ENCODE data around the gene IFTAP. TPM values are rescaled to one million over a fixed set of nuclear protein-coding genes. Genes with fewer than 3 reads are reported as not detected.

Gene IFTAP
- total RNA-seq, 4 donors from 2014 or later = 23.3 to 46.5 (median 26.1) TPM

DNA sequence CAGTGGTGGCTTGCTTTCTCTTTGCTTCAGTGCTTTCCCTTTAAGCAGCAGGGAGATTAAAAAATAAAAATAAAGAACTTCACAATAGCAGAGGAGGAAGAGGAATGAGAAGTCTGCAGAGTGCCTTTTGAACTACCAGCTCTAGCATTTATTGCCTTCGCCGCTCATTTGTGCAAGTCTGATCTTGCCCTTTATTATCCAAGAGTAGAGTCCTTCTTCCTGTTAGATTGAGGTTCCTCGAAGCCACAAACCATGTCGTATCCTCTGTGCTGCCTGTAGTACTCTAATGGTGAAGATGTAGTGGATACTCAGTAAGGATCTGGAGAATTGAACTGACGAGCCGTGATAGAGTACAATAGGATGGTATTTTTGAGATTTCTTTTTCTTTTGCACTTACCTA lies 105.0 kb downstream of the IFTAP start:
- intact Hi-C loops (cut with DNase I) = no loop called here
- Histone ChIP-seq H3K4me3 (no peak overlapping the region), H3K4me1 (no peaks in the 10 kb centered on the region), H3K27me3 (peaks cover 0 to 5% (median 0%) of the 10 kb centered on the region in 4 donors), H3K36me3 (no peaks in the 10 kb centered on the region), H3K27ac (replicated peaks in 1 of 4) (no peak overlapping the region), H3K9me3 (no peaks in the 10 kb centered on the region)
- DNase-seq (ENCODE audit: extremely low spot score) = peak; percentile 50
- no peak for TF ChIP-seq POLR2A (IDR thresholded peaks at IDR 0.05; ENCODE audit: low read depth)
- TF ChIP-seq, protein P1, sequence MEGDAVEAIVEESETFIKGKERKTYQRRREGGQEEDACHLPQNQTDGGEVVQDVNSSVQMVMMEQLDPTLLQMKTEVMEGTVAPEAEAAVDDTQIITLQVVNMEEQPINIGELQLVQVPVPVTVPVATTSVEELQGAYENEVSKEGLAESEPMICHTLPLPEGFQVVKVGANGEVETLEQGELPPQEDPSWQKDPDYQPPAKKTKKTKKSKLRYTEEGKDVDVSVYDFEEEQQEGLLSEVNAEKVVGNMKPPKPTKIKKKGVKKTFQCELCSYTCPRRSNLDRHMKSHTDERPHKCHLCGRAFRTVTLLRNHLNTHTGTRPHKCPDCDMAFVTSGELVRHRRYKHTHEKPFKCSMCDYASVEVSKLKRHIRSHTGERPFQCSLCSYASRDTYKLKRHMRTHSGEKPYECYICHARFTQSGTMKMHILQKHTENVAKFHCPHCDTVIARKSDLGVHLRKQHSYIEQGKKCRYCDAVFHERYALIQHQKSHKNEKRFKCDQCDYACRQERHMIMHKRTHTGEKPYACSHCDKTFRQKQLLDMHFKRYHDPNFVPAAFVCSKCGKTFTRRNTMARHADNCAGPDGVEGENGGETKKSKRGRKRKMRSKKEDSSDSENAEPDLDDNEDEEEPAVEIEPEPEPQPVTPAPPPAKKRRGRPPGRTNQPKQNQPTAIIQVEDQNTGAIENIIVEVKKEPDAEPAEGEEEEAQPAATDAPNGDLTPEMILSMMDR (IDR thresholded peaks at IDR 0.05) = no peak
- no peak for TF ChIP-seq POLR2AphosphoS5 (IDR thresholded peaks at IDR 0.05)
- no peak for TF ChIP-seq EP300 (IDR thresholded peaks at IDR 0.05)
- 89% methylated on average over 6 of the region's 6 CpGs for WGBS

DNA sequence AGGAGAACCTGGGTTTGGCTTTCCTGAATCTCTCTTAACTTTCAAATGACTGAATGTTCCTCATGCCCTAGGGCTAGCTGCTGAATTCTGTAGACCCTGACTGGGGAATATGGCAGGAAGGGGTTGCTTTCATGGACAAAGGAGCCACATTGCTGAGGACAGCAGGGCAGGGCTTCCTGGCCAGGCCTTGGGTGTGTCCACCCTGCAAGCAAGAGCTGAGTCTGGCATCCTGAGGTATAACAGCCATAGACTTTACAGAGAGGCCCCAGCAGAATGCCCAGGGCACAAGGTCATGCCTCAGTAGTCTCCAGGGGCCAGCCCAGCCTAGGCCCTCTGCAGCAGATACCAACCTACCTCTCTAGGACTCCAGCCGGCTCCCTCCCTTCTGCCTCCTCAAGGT lies 105.9 kb downstream of the IFTAP start:
- Histone ChIP-seq H3K4me1 (no peaks in the 10 kb centered on the region), H3K27me3 (peaks cover 0 to 5% (median 0%) of the 10 kb centered on the region in 4 donors), H3K4me3 (no peak overlapping the region), H3K36me3 (no peaks in the 10 kb centered on the region), H3K9me3 (no peaks in the 10 kb centered on the region), H3K27ac (replicated peaks in 1 of 4) (no peak overlapping the region)
- TF ChIP-seq POLR2A (IDR thresholded peaks at IDR 0.05; ENCODE audit: low read depth) (no peak), EP300 (IDR thresholded peaks at IDR 0.05) (no peak), POLR2AphosphoS5 (IDR thresholded peaks at IDR 0.05) (no peak)
- TF ChIP-seq, protein P1 (IDR thresholded peaks at IDR 0.05) = no peak
- intact Hi-C loops (cut with DNase I) = no loop called here
- 82% methylated on average over 1 of the region's 1 CpG for WGBS
- DNase-seq (ENCODE audit: extremely low spot score) = peak; percentile 57

- Histone ChIP-seq H3K27me3 (peaks cover 0 to 5% (median 0%) of the 10 kb centered on the region in 4 donors), H3K36me3 (no peaks in the 10 kb centered on the region), H3K4me1 (no peaks in the 10 kb centered on the region), H3K4me3 (no peak overlapping the region), H3K27ac (replicated peaks in 1 of 4) (no peak overlapping the region), H3K9me3 (no peaks in the 10 kb centered on the region)
- DNase-seq (ENCODE audit: extremely low spot score) = no peak
- TF ChIP-seq, protein P1 (IDR thresholded peaks at IDR 0.05) = peak; percentile 71 to 81 (median 73)
- TF ChIP-seq POLR2AphosphoS5 (IDR thresholded peaks at IDR 0.05) = no peak
- WGBS = 39% methylated on average over 5 of the region's 5 CpGs
- intact Hi-C loops (cut with DNase I) = loop anchor here (2.0 kb wide), 1 partner anchor 44 kb away; no protein-coding TSS in a partner anchor
Measured at GRCh38 chr11:36702330-36703054, 108.2 kb downstream of the IFTAP start.

GRCh38 chr11:36703055-36703404 lies 108.7 kb downstream of the IFTAP start:
- Histone ChIP-seq H3K9me3 (no peaks in the 10 kb centered on the region), H3K27ac (replicated peaks in 1 of 4) (no peak overlapping the region), H3K36me3 (no peaks in the 10 kb centered on the region), H3K27me3 (peaks cover 0 to 5% (median 0%) of the 10 kb centered on the region in 4 donors), H3K4me3 (no peak overlapping the region), H3K4me1 (no peaks in the 10 kb centered on the region)
- 66% methylated on average over 4 of the region's 4 CpGs for WGBS
- no peak for DNase-seq (ENCODE audit: extremely low spot score)
- intact Hi-C loops (cut with DNase I) = loop anchor here (2.0 kb wide), 1 partner anchor 44 kb away; no protein-coding TSS in a partner anchor
- no peak for TF ChIP-seq POLR2A (IDR thresholded peaks at IDR 0.05; ENCODE audit: low read depth)
- TF ChIP-seq, protein P1 (IDR thresholded peaks at IDR 0.05) = no peak
- no peak for TF ChIP-seq EP300 (IDR thresholded peaks at IDR 0.05)
- TF ChIP-seq POLR2AphosphoS5 (IDR thresholded peaks at IDR 0.05) = no peak

Other genes starting within 250 kb of the IFTAP start
- gene TRAF6, start 84.2 kb upstream of the IFTAP start, total RNA-seq = 10 to 100 TPM; 10.3 to 16.4 (median 12.8) TPM
- under 1 TPM; 0.33 to 0.80 (median 0.56) TPM for gene RAG1, start 26.5 kb upstream of the IFTAP start, total RNA-seq
- not detected for gene RAG2, start 3.7 kb downstream of the IFTAP start, total RNA-seq